Measurements from ENCODE around the gene TBC1D13.
"Not testable (repeated sequence)": the region's sequence is repeated elsewhere in the genome, so short reads cannot be mapped to it uniquely, and the experiment has no call there.

Gene TBC1D13

GRCh38 chr9:128820665-128821583 is 33.9 kb downstream of the TBC1D13 start:
- DNase-seq (ENCODE audit: low spot score), result no peak

GRCh38 chr9:128821584-128822406 is 34.7 kb downstream of the TBC1D13 start:
- DNase-seq (ENCODE audit: low spot score), result no peak

GRCh38 chr9:128822407-128823042 is 35.5 kb downstream of the TBC1D13 start:
- no peak for DNase-seq (ENCODE audit: low spot score)

- DNase-seq (ENCODE audit: low spot score), result no peak
Observed at GRCh38 chr9:128823362-128823902, 36.4 kb downstream of the TBC1D13 start.

GRCh38 chr9:128823903-128824406 is 36.9 kb downstream of the TBC1D13 start:
- DNase-seq (ENCODE audit: low spot score), result no peak

GRCh38 chr9:128824911-128825310 is 37.9 kb downstream of the TBC1D13 start:
- no peak for DNase-seq (ENCODE audit: low spot score)

GRCh38 chr9:128825923-128826700 is 39.1 kb downstream of the TBC1D13 start:
- no peak for DNase-seq (ENCODE audit: low spot score)

- DNase-seq (ENCODE audit: low spot score), result no peak
Observed at GRCh38 chr9:128828267-128828666, 41.2 kb downstream of the TBC1D13 start.

GRCh38 chr9:128828719-128829452 is 41.8 kb downstream of the TBC1D13 start:
- DNase-seq (ENCODE audit: low spot score), result no peak

- DNase-seq (ENCODE audit: low spot score), result peak; percentile 98
Observed at GRCh38 chr9:128829477-128830251, 42.6 kb downstream of the TBC1D13 start, which contains the start of gene SPOUT1. SPOUT1 (minus strand) TSS chr9:128829794; CDS start chr9:128829780, 14 bp downstream.

- no peak for DNase-seq (ENCODE audit: low spot score)
Observed at GRCh38 chr9:128833696-128834095, 46.6 kb downstream of the TBC1D13 start.

GRCh38 chr9:128835246-128836210 is 48.5 kb downstream of the TBC1D13 start:
- peak; percentile 3 for DNase-seq (ENCODE audit: low spot score)

- peak; percentile 2 for DNase-seq (ENCODE audit: low spot score)
Observed at GRCh38 chr9:128836509-128837145, 49.6 kb downstream of the TBC1D13 start.

GRCh38 chr9:128838338-128838737 is 51.3 kb downstream of the TBC1D13 start:
- DNase-seq (ENCODE audit: low spot score), result no peak

GRCh38 chr9:128840524-128840923 is 53.5 kb downstream of the TBC1D13 start:
- DNase-seq (ENCODE audit: low spot score), result no peak

- no peak for DNase-seq (ENCODE audit: low spot score)
Observed at GRCh38 chr9:128841694-128842492, 54.8 kb downstream of the TBC1D13 start.

- DNase-seq (ENCODE audit: low spot score), result not testable (repeated sequence)
Observed at GRCh38 chr9:128843171-128843570, 56.1 kb downstream of the TBC1D13 start.
